Activated naive CD8-positive, alpha-beta T cell treated with anti-CD3 and anti-CD28 coated beads, Interleukin-2, amount 50 U/mL, for 24 hours (primary cell): ENCODE measurements around the gene TSPAN15.

Experiments used
- ATAC-seq: fragments of 150-1000 bp; cut with Tn5 transposase; one replicate; pipeline ENCODE4 v1.10.0; 2021
- DNase-seq: peaks from one replicate; pipeline ENCODE4 v3.0.0; 2021
- H3K27ac Mint-ChIP-seq: one replicate; pipeline ENCODE4 v1.8.0; 2021; ENCODE audit warnings: mild to moderate bottlenecking, mixed read lengths
- H3K27me3 Mint-ChIP-seq: one replicate; pipeline ENCODE4 v1.8.0; 2021; ENCODE audit warnings: mixed read lengths
- H3K36me3 Mint-ChIP-seq: one replicate; pipeline ENCODE4 v1.8.0; 2021; ENCODE audit warnings: low read depth, mixed read lengths
- H3K4me1 Mint-ChIP-seq: one replicate; pipeline ENCODE4 v1.8.0; 2021; ENCODE audit warnings: mixed read lengths
- H3K4me3 Mint-ChIP-seq: one replicate; pipeline ENCODE4 v1.8.0; 2021; ENCODE audit warnings: mild to moderate bottlenecking, moderate library complexity, mixed read lengths
- H3K9me3 Mint-ChIP-seq: one replicate; pipeline ENCODE4 v1.8.0; 2021; ENCODE audit warnings: mixed read lengths

TSPAN15 gene

GRCh38 chr10:69489506-69490090 lies 38.3 kb downstream of the TSPAN15 start:
- no peaks in the 10 kb centered on the region for H3K4me1 Mint-ChIP-seq
- peaks cover 11% of the 10 kb centered on the region for H3K9me3 Mint-ChIP-seq
- H3K36me3 Mint-ChIP-seq, result no peaks in the 10 kb centered on the region
- ATAC-seq, result no peak
- H3K27me3 Mint-ChIP-seq, result no peaks in the 10 kb centered on the region
- DNase-seq, result no peak
- no peak overlapping the region for H3K4me3 Mint-ChIP-seq
- H3K27ac Mint-ChIP-seq, result no peak overlapping the region

DNA sequence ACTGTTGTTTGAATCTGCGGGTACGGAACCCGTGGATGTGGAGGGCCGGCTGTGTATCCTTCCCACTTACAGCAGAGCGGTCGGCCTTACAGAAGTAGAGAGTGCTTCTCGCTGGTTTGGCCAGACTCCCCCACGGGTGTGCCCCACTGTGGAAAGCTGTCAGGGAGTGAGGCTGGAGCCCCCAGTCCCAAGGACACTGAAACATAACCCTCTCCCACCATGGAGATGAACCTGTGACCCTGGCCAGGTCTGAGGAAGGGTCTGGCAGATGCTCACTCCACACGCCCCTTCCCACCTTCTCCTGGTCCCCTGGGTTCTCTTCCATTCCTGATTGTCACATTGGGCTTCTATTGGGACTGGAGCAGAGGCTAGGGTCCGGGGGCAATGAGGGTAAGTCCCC lies 39.6 kb downstream of the TSPAN15 start:
- Mint-ChIP-seq H3K27me3 (no peaks in the 10 kb centered on the region), H3K4me3 (no peak overlapping the region), H3K36me3 (no peaks in the 10 kb centered on the region), H3K9me3 (peaks cover 11% of the 10 kb centered on the region), H3K27ac (no peak overlapping the region), H3K4me1 (no peaks in the 10 kb centered on the region)
- no peak for ATAC-seq
- no peak for DNase-seq

DNA sequence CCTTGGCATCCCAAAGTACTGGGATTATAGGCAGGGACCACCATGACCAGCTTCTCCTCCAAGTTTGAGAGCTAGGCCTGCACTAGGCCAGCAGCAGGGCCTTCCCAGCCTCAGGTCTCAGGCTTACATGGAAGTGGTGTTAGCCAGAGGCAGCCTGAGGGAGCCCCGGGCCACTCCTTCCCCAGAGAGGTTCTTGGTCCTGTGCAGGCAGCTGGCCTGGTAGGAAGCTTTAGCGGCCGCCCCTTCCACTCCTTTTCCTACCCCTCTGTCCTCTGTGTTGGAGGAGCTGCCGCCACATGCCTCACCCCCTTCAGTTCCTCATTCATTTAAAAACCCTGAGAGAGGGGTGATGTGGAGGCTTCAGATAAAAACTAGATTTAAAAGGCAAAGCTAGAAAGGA lies 40.3 kb downstream of the TSPAN15 start:
- H3K9me3 Mint-ChIP-seq, result peaks cover 11% of the 10 kb centered on the region
- no peaks in the 10 kb centered on the region for H3K36me3 Mint-ChIP-seq
- no peak overlapping the region for H3K27ac Mint-ChIP-seq
- no peak overlapping the region for H3K4me3 Mint-ChIP-seq
- no peaks in the 10 kb centered on the region for H3K27me3 Mint-ChIP-seq
- H3K4me1 Mint-ChIP-seq, result no peaks in the 10 kb centered on the region
- no peak for DNase-seq
- no peak for ATAC-seq

DNA sequence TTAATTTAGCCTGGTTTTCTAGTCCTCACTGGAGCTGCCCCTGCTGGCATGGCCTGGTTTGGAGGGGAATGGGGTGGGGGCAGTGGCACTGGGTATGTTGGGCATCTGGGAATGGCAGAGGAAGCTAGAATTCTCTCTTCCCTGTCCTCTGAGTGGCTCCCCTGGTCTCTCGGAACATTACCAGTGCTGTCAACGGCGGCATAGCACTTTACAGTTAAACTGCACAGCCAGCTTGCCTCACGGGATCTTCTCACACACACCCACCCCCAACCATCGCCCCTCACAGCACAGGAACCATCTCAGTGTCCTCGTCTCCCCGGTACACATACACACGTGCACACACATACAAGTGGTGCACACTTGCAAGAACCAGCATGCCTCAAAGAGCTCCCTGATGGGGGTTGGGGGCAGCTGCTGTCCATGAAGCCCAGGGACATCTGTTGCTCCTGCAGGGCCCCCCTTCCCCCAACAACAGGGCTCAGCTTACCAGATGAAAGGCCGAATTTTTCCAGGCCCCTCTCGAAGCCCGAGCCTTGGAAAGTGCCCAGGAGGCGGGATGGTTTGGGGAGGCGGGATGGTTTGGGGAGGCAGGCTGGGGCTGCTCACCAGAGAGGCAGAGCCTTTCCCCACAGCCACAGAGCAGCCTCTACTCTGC lies 41.0 kb downstream of the TSPAN15 start:
- DNase-seq, result no peak
- Mint-ChIP-seq H3K27me3 (no peaks in the 10 kb centered on the region), H3K27ac (no peak overlapping the region), H3K4me1 (no peaks in the 10 kb centered on the region), H3K4me3 (no peak overlapping the region), H3K36me3 (no peaks in the 10 kb centered on the region), H3K9me3 (peaks cover 11% of the 10 kb centered on the region)
- ATAC-seq, result no peak

- H3K36me3 Mint-ChIP-seq, result no peaks in the 10 kb centered on the region
- no peak overlapping the region for H3K27ac Mint-ChIP-seq
- H3K9me3 Mint-ChIP-seq, result peaks cover 9% of the 10 kb centered on the region
- no peak for DNase-seq
- H3K4me3 Mint-ChIP-seq, result no peak overlapping the region
- no peaks in the 10 kb centered on the region for H3K27me3 Mint-ChIP-seq
- H3K4me1 Mint-ChIP-seq, result no peaks in the 10 kb centered on the region
- ATAC-seq, result no peak
These were observed 41.6 kb downstream of the TSPAN15 start for GRCh38 chr10:69492746-69493462.

GRCh38 chr10:69494626-69495558 lies 43.6 kb downstream of the TSPAN15 start:
- no peak overlapping the region for H3K4me3 Mint-ChIP-seq
- no peaks in the 10 kb centered on the region for H3K27me3 Mint-ChIP-seq
- ATAC-seq (no peak), DNase-seq (no peak)
- H3K27ac Mint-ChIP-seq, result no peak overlapping the region
- no peaks in the 10 kb centered on the region for H3K9me3 Mint-ChIP-seq
- H3K4me1 Mint-ChIP-seq, result no peaks in the 10 kb centered on the region
- H3K36me3 Mint-ChIP-seq, result no peaks in the 10 kb centered on the region

- H3K27me3 Mint-ChIP-seq, result no peaks in the 10 kb centered on the region
- H3K9me3 Mint-ChIP-seq, result no peaks in the 10 kb centered on the region
- no peak for DNase-seq
- no peaks in the 10 kb centered on the region for H3K36me3 Mint-ChIP-seq
- no peak for ATAC-seq
- no peak overlapping the region for H3K27ac Mint-ChIP-seq
- no peaks in the 10 kb centered on the region for H3K4me1 Mint-ChIP-seq
- H3K4me3 Mint-ChIP-seq, result no peak overlapping the region
These were observed 44.4 kb downstream of the TSPAN15 start for GRCh38 chr10:69495666-69496065.

GRCh38 chr10:69496352-69497230 lies 45.3 kb downstream of the TSPAN15 start:
- no peak for ATAC-seq
- Mint-ChIP-seq H3K27me3 (no peaks in the 10 kb centered on the region), H3K4me1 (no peaks in the 10 kb centered on the region), H3K27ac (no peak overlapping the region), H3K36me3 (no peaks in the 10 kb centered on the region), H3K9me3 (no peaks in the 10 kb centered on the region), H3K4me3 (no peak overlapping the region)
- no peak for DNase-seq

GRCh38 chr10:69497231-69497561 lies 45.9 kb downstream of the TSPAN15 start:
- no peaks in the 10 kb centered on the region for H3K9me3 Mint-ChIP-seq

GRCh38 chr10:69497611-69498390 lies 46.5 kb downstream of the TSPAN15 start:
- H3K27ac Mint-ChIP-seq, result no peak overlapping the region
- ATAC-seq (no peak), DNase-seq (no peak)
- H3K4me3 Mint-ChIP-seq, result no peak overlapping the region
- no peaks in the 10 kb centered on the region for H3K27me3 Mint-ChIP-seq
- H3K4me1 Mint-ChIP-seq, result no peaks in the 10 kb centered on the region
- H3K36me3 Mint-ChIP-seq, result no peaks in the 10 kb centered on the region
- no peaks in the 10 kb centered on the region for H3K9me3 Mint-ChIP-seq

More at GRCh38 chr10:69497231-69497561, 45.9 kb downstream of the TSPAN15 start:
- ATAC-seq (no peak), DNase-seq (no peak)
- Mint-ChIP-seq H3K27ac (no peak overlapping the region), H3K4me3 (no peak overlapping the region), H3K27me3 (no peaks in the 10 kb centered on the region), H3K36me3 (no peaks in the 10 kb centered on the region), H3K4me1 (no peaks in the 10 kb centered on the region)

DNA sequence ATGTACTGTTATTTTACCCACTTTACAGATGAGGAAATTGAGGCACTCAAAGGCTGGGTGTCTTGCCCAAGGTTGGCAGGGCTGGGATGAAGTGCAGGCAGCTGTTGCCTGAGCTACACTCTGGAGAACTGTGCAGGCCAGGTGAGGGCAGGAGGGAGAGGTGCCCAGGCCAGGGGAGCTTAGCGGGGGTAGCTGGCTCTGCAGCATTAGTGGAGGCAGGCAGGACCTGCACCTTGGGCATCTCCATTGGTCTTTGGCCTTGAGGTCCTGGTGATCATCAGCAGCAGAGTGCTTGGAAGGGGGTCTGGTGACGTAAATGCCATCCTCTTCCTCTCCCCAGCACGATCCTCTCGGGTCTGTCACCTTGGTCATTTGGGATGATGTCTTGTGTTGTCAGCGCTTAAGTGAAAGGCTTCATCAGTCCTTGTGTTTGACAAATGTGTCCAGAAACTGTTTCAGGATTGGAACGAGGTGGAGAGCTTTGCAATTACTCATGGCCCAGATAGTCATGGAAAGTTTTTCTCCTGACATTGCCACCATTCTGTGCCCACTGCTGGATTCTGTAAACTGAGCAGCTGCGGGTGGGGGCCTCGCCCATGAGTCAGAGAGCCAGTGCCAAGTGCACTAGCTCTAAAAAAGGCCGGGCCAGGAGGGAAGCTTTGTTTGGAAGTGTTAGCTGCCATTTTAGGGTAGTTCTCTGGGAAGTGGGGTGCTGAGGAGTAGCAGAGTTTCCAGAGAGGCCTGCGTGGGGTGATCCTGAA lies 47.6 kb downstream of the TSPAN15 start:
- ATAC-seq (no peak), DNase-seq (no peak)
- Mint-ChIP-seq H3K4me3 (no peak overlapping the region), H3K4me1 (no peaks in the 10 kb centered on the region), H3K9me3 (no peaks in the 10 kb centered on the region), H3K36me3 (no peaks in the 10 kb centered on the region), H3K27ac (no peak overlapping the region), H3K27me3 (no peaks in the 10 kb centered on the region)

GRCh38 chr10:69499726-69500689 lies 48.7 kb downstream of the TSPAN15 start:
- Mint-ChIP-seq H3K27me3 (no peaks in the 10 kb centered on the region), H3K9me3 (no peaks in the 10 kb centered on the region), H3K36me3 (no peaks in the 10 kb centered on the region), H3K4me3 (no peak overlapping the region), H3K4me1 (no peaks in the 10 kb centered on the region), H3K27ac (no peak overlapping the region)
- no peak for DNase-seq
- no peak for ATAC-seq
